ENCODE data around the gene NECAP2.
"Not testable (repeated sequence)": the region's sequence is repeated elsewhere in the genome, so short reads cannot be mapped to it uniquely, and the experiment has no call there.

NECAP2 gene

GRCh38 chr1:16498573-16499413, 58.3 kb downstream of the NECAP2 start:
- peak; percentile 88 for DNase-seq (ENCODE audit: low spot score)

- DNase-seq (ENCODE audit: low spot score): not testable (repeated sequence)
Measured at GRCh38 chr1:16500466-16500865, 59.9 kb downstream of the NECAP2 start.

GRCh38 chr1:16500975-16501374, 60.5 kb downstream of the NECAP2 start:
- not testable (repeated sequence) for DNase-seq (ENCODE audit: low spot score)

GRCh38 chr1:16501446-16501845, 60.9 kb downstream of the NECAP2 start:
- DNase-seq (ENCODE audit: low spot score): not testable (repeated sequence)

- no peak for DNase-seq (ENCODE audit: low spot score)
Measured at GRCh38 chr1:16503494-16503893, 63.0 kb downstream of the NECAP2 start.

- not testable (repeated sequence) for DNase-seq (ENCODE audit: low spot score)
Measured at GRCh38 chr1:16505870-16506269, 65.3 kb downstream of the NECAP2 start.

- not testable (repeated sequence) for DNase-seq (ENCODE audit: low spot score)
Measured at GRCh38 chr1:16506364-16507136, 66.0 kb downstream of the NECAP2 start.

GRCh38 chr1:16508861-16509445, 68.4 kb downstream of the NECAP2 start:
- DNase-seq (ENCODE audit: low spot score): peak; percentile 13

Data from kidney tubule cell (primary cell).